ENCODE results near the gene COX10.
"Not testable (repeated sequence)": the region's sequence is repeated elsewhere in the genome, so short reads cannot be mapped to it uniquely, and the experiment has no call there.

DNA sequence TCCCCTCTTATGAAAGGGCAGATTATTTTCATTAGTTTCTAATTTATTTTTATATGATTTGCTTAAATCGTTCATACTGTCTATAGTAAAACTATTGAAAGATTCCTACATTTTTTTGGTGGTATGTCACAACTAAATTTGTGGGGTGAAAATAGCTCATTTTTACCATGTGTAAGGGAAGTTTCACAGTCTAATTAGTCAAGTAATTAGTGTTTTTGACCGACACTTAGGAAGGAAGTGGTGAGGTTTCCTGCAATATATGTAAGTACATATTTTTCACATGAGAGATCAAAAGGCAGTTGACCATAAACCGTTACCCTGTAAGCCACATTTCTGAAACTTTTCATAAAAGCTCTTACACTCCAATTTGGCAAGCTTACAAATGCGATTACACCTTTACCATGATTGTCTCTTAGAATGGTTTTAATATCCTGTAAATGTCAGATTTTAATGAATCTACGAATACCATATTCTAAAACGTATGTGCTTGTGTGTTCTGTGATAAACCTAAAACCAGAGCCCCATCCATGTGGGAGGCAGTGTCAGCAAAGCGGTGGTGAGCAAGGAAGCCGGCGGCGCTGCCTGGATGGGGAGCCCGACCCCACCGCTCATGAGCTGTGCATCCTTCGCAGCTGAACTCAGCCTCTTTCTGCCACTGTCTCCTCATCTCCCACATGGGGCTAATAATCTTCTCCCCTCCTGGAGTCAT is 123.5 kb downstream of the COX10 start:
- not testable (repeated sequence) for TF ChIP-seq EZH2 (IDR thresholded peaks at IDR 0.05; ENCODE audit: insufficient read depth, poor library complexity, severe bottlenecking); EZH2phosphoT487 (IDR thresholded peaks at IDR 0.05; ENCODE audit: insufficient read depth, low read depth)

Data from GM23248 (cell line).